Measurements from ENCODE around the gene FEM1C. TPM values are rescaled to one million over a fixed set of nuclear protein-coding genes. Genes with fewer than 3 reads are reported as not detected.

Gene FEM1C
- total RNA-seq, 1 donor, result 40.9 TPM

DNA sequence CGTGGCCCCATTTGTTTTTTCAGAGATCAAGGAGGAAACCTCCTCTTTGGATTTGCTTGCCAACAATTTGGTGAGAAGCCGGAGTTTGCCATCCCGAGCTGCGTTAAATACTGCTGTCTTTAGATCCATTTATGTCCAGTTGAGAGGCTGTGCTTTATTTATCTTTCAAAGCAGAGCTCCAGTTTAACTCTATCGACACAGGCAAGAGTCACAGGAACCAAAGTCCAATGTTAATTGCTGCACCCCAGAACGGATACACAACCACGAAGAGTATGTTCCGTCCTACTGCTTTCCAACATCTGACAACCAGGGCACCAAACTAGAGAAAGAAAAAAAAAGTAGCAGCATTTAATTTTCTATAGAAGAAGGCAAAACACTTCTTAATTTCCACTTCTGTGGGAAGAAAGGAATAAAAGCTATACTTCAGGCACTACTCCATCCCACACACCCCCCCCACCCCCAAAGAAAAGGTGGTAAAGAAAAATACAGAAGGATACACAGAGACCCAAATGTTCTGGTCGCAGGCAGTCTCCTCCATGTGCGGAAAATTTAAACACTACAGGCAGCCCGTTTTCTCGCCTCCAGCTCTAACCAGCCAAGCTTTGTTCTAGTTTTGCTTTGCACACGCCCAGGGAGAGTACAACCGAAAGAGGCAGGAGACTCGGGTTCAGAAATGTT is 1.1 kb downstream of the FEM1C start:
- Histone ChIP-seq H3K9me3 (ENCODE audit: low read depth, low read length) (peaks cover 9% of the 10 kb centered on the region), H3K27me3 (ENCODE audit: insufficient read depth, low read length) (no peaks in the 10 kb centered on the region), H3K4me1 (ENCODE audit: insufficient read depth, low read length) (peaks cover 41% of the 10 kb centered on the region), H3K4me3 (ENCODE audit: low read length) (peak overlapping the region; percentile 87)

- Histone ChIP-seq H3K9me3 (ENCODE audit: low read depth, low read length) (peaks cover 9% of the 10 kb centered on the region), H3K4me1 (ENCODE audit: insufficient read depth, low read length) (peaks cover 41% of the 10 kb centered on the region), H3K4me3 (ENCODE audit: low read length) (peak overlapping the region; percentile 87), H3K27me3 (ENCODE audit: insufficient read depth, low read length) (no peaks in the 10 kb centered on the region)
These were observed 1.8 kb downstream of the FEM1C start for GRCh38 chr5:115542651-115543364.

DNA sequence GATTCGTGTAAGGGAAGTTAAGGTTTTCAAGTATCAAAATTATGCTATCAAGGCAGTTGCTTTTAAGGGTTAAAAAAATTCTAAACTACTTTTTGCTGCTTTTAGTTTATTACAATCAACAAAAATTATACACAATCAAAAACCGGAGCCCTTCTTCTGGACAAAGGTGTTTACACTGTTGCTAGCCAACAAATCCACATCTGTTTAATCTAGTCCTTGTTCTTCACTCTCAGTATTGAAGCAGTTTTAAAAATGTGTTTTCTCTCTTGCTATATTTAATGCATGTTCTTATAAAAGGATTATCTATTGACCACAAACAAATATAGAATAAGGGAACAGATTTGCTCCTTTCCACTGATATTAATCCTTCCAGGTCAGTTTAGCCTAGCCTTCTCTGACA is 2.5 kb downstream of the FEM1C start:
- Histone ChIP-seq H3K4me1 (ENCODE audit: insufficient read depth, low read length) (peaks cover 45% of the 10 kb centered on the region), H3K4me3 (ENCODE audit: low read length) (peak overlapping the region; percentile 10), H3K9me3 (ENCODE audit: low read depth, low read length) (peaks cover 9% of the 10 kb centered on the region), H3K27me3 (ENCODE audit: insufficient read depth, low read length) (no peaks in the 10 kb centered on the region)

- Histone ChIP-seq H3K27me3 (ENCODE audit: insufficient read depth, low read length) (no peaks in the 10 kb centered on the region), H3K4me3 (ENCODE audit: low read length) (no peak overlapping the region), H3K9me3 (ENCODE audit: low read depth, low read length) (peaks cover 9% of the 10 kb centered on the region), H3K4me1 (ENCODE audit: insufficient read depth, low read length) (peaks cover 49% of the 10 kb centered on the region)
These were observed 3.0 kb downstream of the FEM1C start for GRCh38 chr5:115541611-115542010.

GRCh38 chr5:115535479-115536035 is 9.0 kb downstream of the FEM1C start:
- Histone ChIP-seq H3K4me1 (ENCODE audit: insufficient read depth, low read length) (peaks cover 30% of the 10 kb centered on the region), H3K4me3 (ENCODE audit: low read length) (no peak overlapping the region), H3K9me3 (ENCODE audit: low read depth, low read length) (no peaks in the 10 kb centered on the region), H3K27me3 (ENCODE audit: insufficient read depth, low read length) (no peaks in the 10 kb centered on the region)

DNA sequence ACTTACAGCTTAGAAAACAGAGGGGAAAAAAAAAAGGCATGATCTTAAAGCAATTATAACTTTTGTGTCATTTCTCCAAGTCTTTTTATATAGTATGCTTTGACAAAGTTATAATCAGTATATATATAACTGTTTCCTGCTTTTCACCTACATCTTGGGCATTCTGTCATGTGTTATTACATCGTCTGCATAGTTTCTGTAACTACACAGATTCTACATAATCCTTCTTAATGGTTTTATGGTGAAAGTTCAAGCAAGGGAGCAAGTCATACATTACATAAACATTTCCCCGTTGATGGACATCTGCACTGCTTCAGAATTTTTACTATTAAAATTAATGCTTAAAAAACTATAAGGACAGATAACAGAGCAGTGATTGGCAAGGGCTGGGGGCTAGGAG is 12.1 kb downstream of the FEM1C start:
- Histone ChIP-seq H3K27me3 (ENCODE audit: insufficient read depth, low read length) (no peaks in the 10 kb centered on the region), H3K4me1 (ENCODE audit: insufficient read depth, low read length) (peaks cover 13% of the 10 kb centered on the region), H3K4me3 (ENCODE audit: low read length) (no peak overlapping the region), H3K9me3 (ENCODE audit: low read depth, low read length) (no peaks in the 10 kb centered on the region)

GRCh38 chr5:115531787-115532367 is 12.7 kb downstream of the FEM1C start:
- Histone ChIP-seq H3K4me3 (ENCODE audit: low read length) (no peak overlapping the region), H3K27me3 (ENCODE audit: insufficient read depth, low read length) (no peaks in the 10 kb centered on the region), H3K9me3 (ENCODE audit: low read depth, low read length) (no peaks in the 10 kb centered on the region), H3K4me1 (ENCODE audit: insufficient read depth, low read length) (peaks cover 8% of the 10 kb centered on the region)

DNA sequence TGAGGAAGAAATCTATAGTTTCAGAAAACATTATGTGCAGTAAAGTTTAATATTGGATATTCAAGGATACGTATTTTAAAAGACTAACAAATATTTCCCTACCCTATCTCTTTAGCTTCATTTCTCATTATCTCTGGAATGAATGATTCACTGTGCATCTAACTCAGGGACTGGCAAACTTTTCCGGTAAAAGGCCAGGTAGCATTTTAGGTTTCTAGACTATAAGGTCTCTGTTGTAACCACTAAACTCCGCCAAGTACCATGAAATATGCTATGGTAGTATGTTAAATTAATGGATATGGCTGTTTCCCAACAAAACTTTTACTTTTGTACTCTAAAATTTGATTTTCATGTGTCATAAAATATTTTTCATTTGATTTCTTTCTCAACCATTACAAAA is 13.2 kb downstream of the FEM1C start:
- Histone ChIP-seq H3K9me3 (ENCODE audit: low read depth, low read length) (no peaks in the 10 kb centered on the region), H3K4me3 (ENCODE audit: low read length) (no peak overlapping the region), H3K4me1 (ENCODE audit: insufficient read depth, low read length) (peaks cover 6% of the 10 kb centered on the region), H3K27me3 (ENCODE audit: insufficient read depth, low read length) (no peaks in the 10 kb centered on the region)

DNA sequence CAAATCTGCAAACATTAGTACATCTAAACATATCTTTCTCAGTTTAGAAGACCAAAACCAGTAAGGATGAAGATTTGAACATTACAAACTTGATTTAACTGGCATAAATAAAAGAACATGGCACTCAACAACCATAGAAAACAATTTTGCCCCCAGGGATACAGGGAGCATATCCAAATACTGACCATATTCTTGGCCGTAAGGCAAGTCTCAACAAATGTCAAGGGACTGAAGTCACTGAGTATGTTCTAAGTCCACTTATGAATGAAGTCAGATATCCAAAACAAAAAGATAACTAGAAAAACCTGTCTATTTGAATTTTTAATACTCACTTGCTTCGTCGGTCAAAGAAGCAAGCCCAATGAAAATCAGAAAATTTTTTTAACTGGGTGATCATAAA is 14.1 kb downstream of the FEM1C start:
- H3K4me3 ChIP-seq (ENCODE audit: low read length), result no peak overlapping the region
- H3K27me3 ChIP-seq (ENCODE audit: insufficient read depth, low read length), result no peaks in the 10 kb centered on the region
- H3K4me1 ChIP-seq (ENCODE audit: insufficient read depth, low read length), result peaks cover 6% of the 10 kb centered on the region
- H3K9me3 ChIP-seq (ENCODE audit: low read depth, low read length), result no peaks in the 10 kb centered on the region

DNA sequence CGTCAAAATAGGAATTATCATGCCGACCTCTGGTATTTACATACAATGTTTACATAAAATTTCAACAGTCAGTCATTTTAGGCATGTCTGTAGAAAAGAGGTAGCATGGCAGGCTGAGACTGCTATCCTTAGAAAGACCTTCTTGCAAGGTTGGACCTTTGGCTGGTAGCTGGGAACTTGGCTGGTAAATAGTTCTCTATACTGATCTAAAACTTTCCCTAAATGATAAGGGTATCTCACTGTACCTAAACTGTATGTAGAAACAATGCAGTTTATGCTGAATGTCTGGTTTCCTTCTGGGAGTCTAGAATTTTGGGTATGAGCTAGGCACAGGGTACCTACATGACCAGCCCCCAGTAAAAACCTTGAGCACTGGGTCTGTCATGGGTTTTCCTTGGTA is 18.0 kb downstream of the FEM1C start:
- H3K27me3 ChIP-seq (ENCODE audit: insufficient read depth, low read length), result no peaks in the 10 kb centered on the region
- peaks cover 4% of the 10 kb centered on the region for H3K4me1 ChIP-seq (ENCODE audit: insufficient read depth, low read length)
- no peak overlapping the region for H3K4me3 ChIP-seq (ENCODE audit: low read length)
- H3K9me3 ChIP-seq (ENCODE audit: low read depth, low read length), result no peaks in the 10 kb centered on the region

GRCh38 chr5:115524199-115524847 is 20.3 kb downstream of the FEM1C start:
- Histone ChIP-seq H3K4me3 (ENCODE audit: low read length) (no peak overlapping the region), H3K27me3 (ENCODE audit: insufficient read depth, low read length) (no peaks in the 10 kb centered on the region), H3K9me3 (ENCODE audit: low read depth, low read length) (no peaks in the 10 kb centered on the region), H3K4me1 (ENCODE audit: insufficient read depth, low read length) (no peaks in the 10 kb centered on the region)

- Histone ChIP-seq H3K9me3 (ENCODE audit: low read depth, low read length) (no peaks in the 10 kb centered on the region), H3K4me3 (ENCODE audit: low read length) (no peak overlapping the region), H3K4me1 (ENCODE audit: insufficient read depth, low read length) (no peaks in the 10 kb centered on the region)
These were observed 21.7 kb downstream of the FEM1C start for GRCh38 chr5:115522832-115523403.

DNA sequence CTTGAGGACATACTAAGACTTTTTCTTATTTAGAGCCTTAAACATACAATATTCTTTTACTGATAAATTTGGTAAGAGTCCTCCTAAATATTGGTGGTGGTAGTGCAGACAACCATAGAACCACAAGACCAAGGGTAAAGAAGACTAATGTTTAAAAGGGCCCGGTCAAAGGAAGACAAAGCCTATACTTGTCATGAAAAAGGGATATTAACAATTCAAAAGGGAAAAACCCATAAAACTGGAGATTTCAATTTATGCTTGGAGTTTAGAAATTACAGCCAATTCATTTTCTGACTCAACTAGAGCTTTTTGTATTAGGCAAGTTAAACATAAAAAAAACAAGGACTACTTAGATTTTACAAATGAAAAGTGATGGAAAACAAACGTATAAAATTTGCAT is 24.4 kb downstream of the FEM1C start:
- Histone ChIP-seq H3K4me1 (ENCODE audit: insufficient read depth, low read length) (no peaks in the 10 kb centered on the region), H3K27me3 (ENCODE audit: insufficient read depth, low read length) (no peaks in the 10 kb centered on the region), H3K9me3 (ENCODE audit: low read depth, low read length) (no peaks in the 10 kb centered on the region), H3K4me3 (ENCODE audit: low read length) (no peak overlapping the region)

More at GRCh38 chr5:115522832-115523403, 21.7 kb downstream of the FEM1C start:
- H3K27me3 ChIP-seq (ENCODE audit: insufficient read depth, low read length), result no peaks in the 10 kb centered on the region

DNA sequence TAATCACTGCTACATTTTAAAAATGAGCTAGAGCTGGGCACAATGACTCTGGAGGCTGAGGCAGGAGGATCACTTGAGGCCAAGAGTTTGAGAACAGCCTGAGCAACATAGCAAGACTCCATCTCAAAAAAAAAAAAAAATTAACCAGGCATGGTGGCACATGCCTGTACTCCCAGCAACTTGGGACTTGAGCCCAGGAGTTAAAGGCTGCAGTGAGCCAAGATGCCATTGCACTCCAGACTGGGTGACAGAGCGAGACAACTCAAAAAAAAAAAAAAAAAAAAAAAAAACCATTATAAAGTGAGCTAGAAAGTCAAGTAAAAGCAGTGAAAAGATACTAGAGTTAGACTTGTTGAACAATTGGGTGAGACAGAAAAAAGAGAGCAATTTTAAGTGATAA is 28.2 kb downstream of the FEM1C start:
- no peak overlapping the region for H3K4me3 ChIP-seq (ENCODE audit: low read length)
- no peaks in the 10 kb centered on the region for H3K4me1 ChIP-seq (ENCODE audit: insufficient read depth, low read length)
- H3K9me3 ChIP-seq (ENCODE audit: low read depth, low read length), result no peaks in the 10 kb centered on the region
- no peaks in the 10 kb centered on the region for H3K27me3 ChIP-seq (ENCODE audit: insufficient read depth, low read length)

GRCh38 chr5:115514220-115514619 is 30.4 kb downstream of the FEM1C start:
- H3K4me1 ChIP-seq (ENCODE audit: insufficient read depth, low read length), result no peaks in the 10 kb centered on the region
- no peak overlapping the region for H3K4me3 ChIP-seq (ENCODE audit: low read length)
- H3K27me3 ChIP-seq (ENCODE audit: insufficient read depth, low read length), result no peaks in the 10 kb centered on the region
- H3K9me3 ChIP-seq (ENCODE audit: low read depth, low read length), result no peaks in the 10 kb centered on the region

Data from mononuclear cell (primary cell).